GM19035 (cell line): ENCODE data around the gene NDUFA5.
A peak's percentile ranks its signal among the peaks of the same experiment; 100 is the strongest.
"Not testable (repeated sequence)": the region's sequence is repeated elsewhere in the genome, so short reads cannot be mapped to it uniquely, and the experiment has no call there.

Experiments used
- ATAC-seq: cut with Tn5 transposase; IDR thresholded peaks from one replicate; pipeline ENCODE4 v1.9.1; 2021; ENCODE audit not compliant: unreplicated experiment

NDUFA5 gene

GRCh38 chr7:123558289-123558874, 764 bp upstream of the NDUFA5 start:
- ATAC-seq: no peak

GRCh38 chr7:123557016-123557397, 611 bp downstream of the NDUFA5 start:
- no peak for ATAC-seq

DNA sequence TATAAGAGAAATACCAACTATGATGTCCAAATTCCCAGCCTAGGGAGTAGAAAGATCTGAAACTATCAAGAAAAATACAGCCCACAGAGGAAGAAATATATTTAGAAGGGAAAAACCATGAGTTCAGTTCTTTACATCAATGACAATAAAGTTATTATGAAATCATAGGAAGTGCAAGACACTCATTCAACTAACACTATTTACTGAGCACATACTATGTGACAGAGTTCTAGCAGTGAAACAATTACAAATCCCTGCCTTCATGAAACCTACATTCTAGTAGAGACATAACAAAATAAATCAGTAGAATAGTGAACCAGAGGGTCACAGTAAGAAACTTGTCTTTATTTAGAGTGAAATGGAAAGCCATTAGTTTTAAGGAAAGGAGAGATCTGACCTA, 2.1 kb downstream of the NDUFA5 start:
- ATAC-seq: no peak

DNA sequence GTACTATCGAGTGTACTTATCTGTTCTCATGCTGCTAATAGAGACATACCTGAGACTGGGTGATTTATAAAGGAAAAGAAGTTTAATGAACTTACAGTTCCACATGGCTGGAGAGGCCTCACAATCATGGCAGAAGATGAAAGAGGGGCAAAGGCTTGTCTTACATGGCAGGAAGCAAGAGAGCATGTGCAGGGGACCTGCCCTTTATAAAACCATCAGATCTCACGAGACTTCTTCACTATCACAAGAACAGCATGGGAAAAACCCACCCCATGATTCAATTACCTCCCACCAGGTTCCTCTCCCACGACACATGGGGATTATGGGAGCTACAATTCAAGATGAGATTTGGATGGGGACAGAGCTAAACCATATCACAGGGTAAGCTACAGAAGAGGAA, 4.5 kb downstream of the NDUFA5 start:
- ATAC-seq: no peak

DNA sequence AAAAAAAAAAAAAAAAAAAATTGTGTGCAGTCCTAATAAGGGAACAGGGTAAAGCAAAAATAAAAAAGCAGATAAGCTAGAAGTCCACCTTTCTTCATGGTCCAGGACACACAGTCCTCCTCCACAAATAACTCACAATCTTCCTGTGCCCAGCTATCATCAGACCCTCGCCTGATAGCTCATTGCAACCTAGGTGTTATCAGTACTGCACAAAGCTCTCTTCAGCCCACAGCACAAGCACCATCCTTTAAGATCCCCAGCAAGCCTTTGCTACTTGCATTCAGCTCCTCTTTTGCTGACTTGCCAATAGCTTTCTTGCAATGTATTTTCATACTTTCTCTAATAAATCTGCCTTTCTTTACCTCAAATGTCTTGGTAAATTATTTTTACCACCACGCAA, 5.0 kb downstream of the NDUFA5 start:
- ATAC-seq: no peak

DNA sequence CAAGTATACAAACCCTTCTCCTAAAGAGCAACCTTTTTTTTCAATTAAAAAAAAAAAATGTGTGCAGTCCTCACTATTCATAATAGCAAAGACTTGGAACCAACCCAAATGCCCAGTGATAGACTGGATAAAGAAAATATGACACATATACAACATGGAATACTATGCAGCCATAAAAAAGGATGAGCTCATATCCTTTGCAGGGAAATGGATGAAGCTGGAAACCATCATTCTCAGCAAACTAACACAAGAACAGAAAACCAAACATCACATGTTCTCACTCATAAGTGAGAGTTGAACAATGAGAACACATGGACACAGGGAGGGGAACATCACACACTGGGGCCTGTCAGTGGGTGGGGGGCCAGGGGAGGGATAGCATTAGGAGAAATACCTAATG, 5.5 kb downstream of the NDUFA5 start:
- not testable (repeated sequence) for ATAC-seq

DNA sequence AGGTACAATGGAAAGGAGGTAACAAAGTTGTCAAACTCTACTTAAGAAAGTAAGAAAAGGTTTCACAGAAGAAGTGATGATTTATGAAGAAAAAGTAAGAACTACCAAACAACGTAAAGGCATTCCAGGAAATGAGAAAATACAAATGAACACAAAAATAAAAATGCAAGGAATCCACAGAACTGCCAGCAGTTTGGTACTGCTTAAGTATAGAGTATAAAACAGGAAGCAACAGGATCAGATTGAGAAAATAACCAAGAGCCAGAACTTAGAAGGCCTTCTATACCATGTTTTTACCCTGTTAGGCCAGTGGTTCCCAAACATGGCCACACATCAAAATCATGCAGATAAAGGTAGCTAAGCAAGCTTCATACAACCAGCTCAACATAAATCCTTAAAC, 9.2 kb downstream of the NDUFA5 start:
- ATAC-seq: no peak

- ATAC-seq: no peak
Observed at GRCh38 chr7:123539871-123540270, 17.7 kb downstream of the NDUFA5 start.

GRCh38 chr7:123538897-123539296, 18.7 kb downstream of the NDUFA5 start:
- ATAC-seq: no peak

GRCh38 chr7:123538189-123538714, 19.4 kb downstream of the NDUFA5 start:
- ATAC-seq: no peak

DNA sequence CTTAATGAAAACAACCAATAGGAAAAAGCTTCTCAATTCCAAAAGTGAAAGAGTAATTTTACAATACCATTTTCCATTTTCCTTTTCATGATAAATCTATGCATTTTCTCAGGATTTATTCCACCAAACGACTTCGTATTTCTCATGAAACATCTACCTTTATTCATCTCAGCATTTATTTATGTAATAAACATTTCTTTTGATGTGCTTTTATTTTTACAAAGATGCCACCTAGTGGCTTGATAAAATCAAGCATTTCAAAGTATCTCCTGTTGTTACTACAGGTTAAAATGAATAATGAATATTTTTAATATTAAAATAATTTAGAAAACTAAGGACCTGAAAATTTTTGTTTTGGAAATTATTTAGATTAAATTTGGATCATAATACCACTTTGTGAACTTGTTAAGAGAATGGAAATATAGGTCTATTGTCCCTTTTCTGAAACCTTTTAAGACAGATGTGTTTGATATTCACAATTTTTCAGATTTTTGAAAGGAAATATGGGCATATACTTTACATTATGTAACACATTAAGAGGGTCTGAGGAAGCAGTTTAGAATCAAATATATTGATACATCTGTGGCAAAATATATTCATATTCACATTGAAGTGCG, 20.5 kb downstream of the NDUFA5 start:
- no peak for ATAC-seq

DNA sequence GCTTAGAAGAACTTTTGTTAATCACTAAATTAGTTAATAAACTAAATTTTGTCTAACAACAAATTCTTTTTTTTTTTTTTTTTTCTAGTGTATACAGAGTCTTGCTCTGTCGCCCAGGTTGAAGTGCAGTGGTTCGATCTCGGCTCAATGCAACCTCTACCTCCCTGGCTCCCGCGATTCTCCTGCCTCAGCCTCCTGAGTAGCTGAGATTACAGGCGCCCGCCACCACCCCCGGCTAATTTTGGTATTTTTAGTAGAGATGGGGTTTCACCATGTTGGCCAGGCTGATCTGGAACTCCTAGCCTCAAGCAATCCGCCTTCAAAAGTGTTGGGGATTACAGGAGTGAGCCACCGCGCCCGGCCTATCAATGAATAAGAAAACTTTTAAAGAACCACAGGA, 22.1 kb downstream of the NDUFA5 start:
- no peak for ATAC-seq

- ATAC-seq: peak; percentile 74
Observed at GRCh38 chr7:123534383-123535260, 23.0 kb downstream of the NDUFA5 start, which contains the start of gene IQUB. Gene IQUB, minus strand, starts transcription at chr7:123534595. Its CDS starts 22,255 bp downstream, at chr7:123512340.

GRCh38 chr7:123533929-123534382, 23.7 kb downstream of the NDUFA5 start:
- peak; percentile 13 for ATAC-seq

- no peak for ATAC-seq
Observed at GRCh38 chr7:123533553-123533917, 24.1 kb downstream of the NDUFA5 start.

DNA sequence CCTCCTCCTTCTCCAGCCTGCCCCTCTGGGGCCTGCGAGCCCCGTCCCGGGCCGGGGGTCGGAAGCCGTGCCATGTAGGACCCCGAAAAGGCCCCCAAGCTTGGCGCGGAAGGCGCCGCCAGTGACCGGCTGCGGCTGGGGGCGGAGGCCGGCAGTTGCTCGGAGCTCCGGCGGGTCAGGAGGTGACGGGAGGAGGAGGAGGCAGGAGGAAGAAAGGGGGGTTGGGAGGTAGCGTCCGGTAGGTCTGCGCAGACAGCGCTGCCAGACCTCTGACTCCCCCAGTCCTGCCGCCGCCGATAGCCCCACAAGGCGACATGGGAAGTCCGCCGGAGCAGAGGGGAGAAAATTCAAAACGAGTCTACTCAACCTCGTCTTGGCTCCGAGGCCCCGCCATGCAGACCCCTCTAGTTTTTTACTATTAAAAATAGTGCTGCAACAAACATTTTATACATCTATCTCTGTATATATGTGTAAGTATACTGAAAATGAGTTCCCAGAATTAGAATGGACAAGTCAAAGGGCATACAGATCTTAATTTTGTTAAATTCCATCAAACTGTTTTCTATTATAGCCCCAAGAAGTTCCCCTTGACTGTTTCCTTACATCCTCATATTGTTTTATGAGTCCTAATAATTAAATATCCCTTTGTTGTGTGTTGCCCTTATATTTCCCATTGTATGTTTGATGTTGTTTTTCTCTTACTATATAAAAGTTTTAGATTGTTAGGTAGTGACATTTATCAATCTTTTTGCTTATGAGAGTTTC, 24.6 kb downstream of the NDUFA5 start:
- not testable (repeated sequence) for ATAC-seq

- ATAC-seq: not testable (repeated sequence)
Observed at GRCh38 chr7:123532343-123532742, 25.3 kb downstream of the NDUFA5 start.

DNA sequence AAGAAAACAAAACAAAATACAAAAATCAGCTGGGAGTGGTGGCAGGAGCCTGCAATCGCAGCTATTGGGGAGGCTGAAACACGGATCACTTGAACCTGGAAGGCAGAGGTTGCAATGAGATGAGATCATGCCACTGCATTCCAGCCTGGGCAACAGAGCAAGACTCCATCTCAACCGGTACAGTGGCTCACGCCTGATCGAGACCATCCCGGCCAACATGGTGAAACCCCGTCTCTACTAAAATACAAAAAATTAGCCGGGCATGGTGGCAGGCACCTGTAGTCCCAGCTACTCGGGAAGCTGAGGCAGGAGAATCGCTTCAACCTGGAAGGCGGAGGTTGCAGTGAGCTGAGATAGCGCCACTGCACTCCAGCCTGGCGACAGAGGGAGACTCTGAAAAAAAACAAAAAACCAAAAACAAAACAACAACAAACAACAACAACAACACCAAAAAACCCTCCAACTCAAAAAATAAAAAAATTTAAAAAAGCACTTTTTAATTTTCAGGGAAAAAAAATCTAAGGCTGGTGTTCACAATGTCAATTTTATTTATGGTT, 27.5 kb downstream of the NDUFA5 start:
- ATAC-seq: not testable (repeated sequence)

GRCh38 chr7:123528265-123528664, 29.4 kb downstream of the NDUFA5 start:
- ATAC-seq: no peak

GRCh38 chr7:123527712-123528225, 29.8 kb downstream of the NDUFA5 start:
- ATAC-seq: not testable (repeated sequence)
